HCT116 (cell line): ENCODE data around the gene CAPNS1. TPM values are rescaled to one million over a fixed set of nuclear protein-coding genes. Genes with fewer than 3 reads are reported as not detected.

Source experiments
- ATAC-seq: fragments of 200-7000 bp; cut with Tn5 transposase; 2 replicates; pipeline ENCODE4 v1.9.1; 2020; ENCODE audit warnings: mild to moderate bottlenecking, moderate library complexity
- BruUV-seq: library from RNA; stranded (reverse); fragments of 400-500 nt; replicated peaks from 2 replicates; lab custom pipeline; 2021; lab: Mats Ljungman, UMichigan
- CTCF ChIA-PET: fragments of 300-600 bp; sonication (Branson Sonifier 250); formaldehyde crosslinking; loops from one replicate; lab custom pipeline; 2021; ENCODE audit warnings: antibody characterized with exemption; lab: Charles Lee
- POLR2A ChIA-PET: fragments of 300-600, 350-600 bp; sonication (Branson Sonifier 250); formaldehyde crosslinking; loops from one replicate; lab custom pipeline; 2021; ENCODE audit warnings: antibody characterized with exemption; lab: Charles Lee
- RAD21 ChIA-PET, 2 experiments: fragments of 300-600 bp; sonication (Branson Sonifier 250); formaldehyde crosslinking; loops; one replicate each; lab custom pipeline; 2023; ENCODE audit warnings: low total read pairs in 2 of 2; ENCODE audit not compliant: uncharacterized antibody in 2 of 2, unreplicated experiment in 2 of 2, low non-redundant PET in 1 of 2; lab: Charles Lee
- DNase-seq: peaks from one replicate; pipeline ENCODE4 v3.0.0-alpha.2; 2010; ENCODE audit warnings: low read depth, low spot score
- H2AFZ ChIP-seq: fragments of 200-600 bp; shearing (Covaris generic), sonication (generic); 2 replicates; pipeline ENCODE4 v1.6.1; 2017; ENCODE audit warnings: low read depth, mixed run types, mixed read lengths, antibody characterized with exemption, low read length; ENCODE audit not compliant: poor library complexity, severe bottlenecking
- H3K27ac ChIP-seq: 2 replicates; pipeline ENCODE4 v1.5.1; 2012; ENCODE audit warnings: low read depth, low read length
- H3K27me3 ChIP-seq: fragments of 200-600 bp; sonication (generic); 2 replicates; pipeline ENCODE4 v1.6.1; 2016; ENCODE audit warnings: mixed run types, low read length, mixed read lengths; ENCODE audit not compliant: insufficient read depth
- H3K36me3 ChIP-seq, 2 experiments: fragments of 200-500 bp in 1 of 2; fragments of 200-600 bp in 1 of 2; sonication (Bioruptor generic) in 1 of 2; sonication (generic) in 1 of 2; 2 replicates each; pipeline versions ENCODE4 v1.5.1 to v1.6.1; 2014 to 2016; ENCODE audit warnings: low read length in 2 of 2, inconsistent platforms in 1 of 2, mixed read lengths in 1 of 2, mixed run types in 1 of 2; ENCODE audit not compliant: insufficient read depth in 2 of 2, control insufficient read depth in 1 of 2
- H3K4me1 ChIP-seq, 2 experiments: fragments of 200-600 bp in 1 of 2; sonication (generic) in 1 of 2; 2 replicates each; pipeline versions ENCODE4 v1.5.1 to v1.6.1; 2012 to 2017; ENCODE audit warnings: low read length in 2 of 2, inconsistent platforms in 1 of 2, mild to moderate bottlenecking in 1 of 2, mixed read lengths in 1 of 2, mixed run types in 1 of 2, moderate library complexity in 1 of 2; ENCODE audit not compliant: insufficient read depth in 2 of 2, control insufficient read depth in 1 of 2
- H3K4me2 ChIP-seq: fragments of 200-600 bp; sonication (generic); 2 replicates; pipeline ENCODE4 v1.6.1; 2017; ENCODE audit warnings: mixed run types, low read length, mixed read lengths
- H3K4me3 ChIP-seq, 2 experiments: fragments of 200-600 bp in 1 of 2; sonication (generic) in 1 of 2; replicated peaks in 1 of 2; 2 replicates each; pipeline ENCODE4 v1.5.1; 2011 to 2016; ENCODE audit warnings: low read length in 2 of 2, control low read depth in 1 of 2, low read depth in 1 of 2, mild to moderate bottlenecking in 1 of 2, mixed read lengths in 1 of 2, mixed run types in 1 of 2
- H3K79me2 ChIP-seq: fragments of 200-600 bp; sonication (generic); 2 replicates; pipeline ENCODE4 v1.6.1; 2017; ENCODE audit warnings: mild to moderate bottlenecking, mixed run types, low read length, moderate library complexity, mixed read lengths; ENCODE audit not compliant: insufficient read depth
- H3K9ac ChIP-seq: fragments of 200-600 bp; sonication (generic); 2 replicates; pipeline ENCODE4 v1.6.1; 2016; ENCODE audit warnings: low read length, mixed read lengths
- H3K9me2 ChIP-seq: fragments of 200-600 bp; sonication (generic), shearing (Covaris generic); 2 replicates; pipeline ENCODE4 v1.6.1; 2017; ENCODE audit warnings: mixed run types, mild to moderate bottlenecking, moderate library complexity; ENCODE audit not compliant: insufficient read depth
- H3K9me3 ChIP-seq, 2 experiments: fragments of 200-500 bp in 1 of 2; fragments of 200-600 bp in 1 of 2; sonication (Bioruptor generic) in 1 of 2; sonication (generic) in 1 of 2; 2 replicates each; pipeline ENCODE4 v1.6.1; 2014 to 2017; ENCODE audit warnings: low read length in 2 of 2, mixed read lengths in 2 of 2, inconsistent platforms in 1 of 2, low read depth in 1 of 2, mild to moderate bottlenecking in 1 of 2, mixed run types in 1 of 2, moderate library complexity in 1 of 2; ENCODE audit not compliant: control insufficient read depth in 1 of 2, insufficient read depth in 1 of 2
- H4K20me1 ChIP-seq: fragments of 200-600 bp; sonication (generic), shearing (Covaris generic); 2 replicates; pipeline ENCODE4 v1.6.1; 2017; ENCODE audit warnings: mixed run types, mild to moderate bottlenecking, moderate library complexity; ENCODE audit not compliant: insufficient read depth
- CBX3 ChIP-seq: IDR thresholded peaks from 2 replicates; pipeline ENCODE4 v1.6.1; 2012; ENCODE audit warnings: low read depth
- POLR2A ChIP-seq: IDR thresholded peaks from 2 replicates; pipeline ENCODE4 v1.7.0; 2011; ENCODE audit warnings: borderline replicate concordance; ENCODE audit not compliant: insufficient read depth, insufficient read length; ENCODE audit errors: extremely low read depth
- TCF7L2 ChIP-seq: IDR thresholded peaks from 2 replicates; pipeline ENCODE4 v1.7.0; 2011; ENCODE audit warnings: borderline replicate concordance, inconsistent platforms; ENCODE audit not compliant: insufficient read depth, insufficient read length; ENCODE audit errors: extremely low read depth
- ZFX ChIP-seq: fragments of 450-650 bp; IDR thresholded peaks from 2 replicates; pipeline ENCODE4 v1.6.1; 2017
- ZNF274 ChIP-seq: fragments of 200-500 bp; sonication (Bioruptor generic); IDR thresholded peaks from 2 replicates; pipeline ENCODE4 v1.6.1; 2014; ENCODE audit warnings: mild to moderate bottlenecking, low read depth, low read length, inconsistent platforms
- intact Hi-C: fragments of 100-400 bp; cut with micrococcal nuclease; formaldehyde crosslinking; loops from 2 replicates; pipeline ENCODE4 v1.10.0; 2022
- total RNA-seq: library from RNA; stranded (reverse); gene quantifications from one replicate; pipeline ENCODE4 v1.2.1, GENCODE V29; 2021; ENCODE audit not compliant: unreplicated experiment
- TF ChIP-seq, protein P1 (sequence below), 3 experiments: fragments of 200-600 bp in 1 of 3; sonication (generic) in 1 of 3; IDR thresholded peaks in 2 of 3; conservative IDR thresholded peaks in 1 of 3; 2 replicates each; pipeline ENCODE4 v1.5.1; 2012 to 2017; ENCODE audit warnings: low read depth in 2 of 3, low read length in 2 of 3, antibody characterized with exemption in 1 of 3, borderline replicate concordance in 1 of 3, control low read depth in 1 of 3, mild to moderate bottlenecking in 1 of 3, mixed read lengths in 1 of 3, mixed run types in 1 of 3, moderate library complexity in 1 of 3; ENCODE audit not compliant: insufficient read depth in 1 of 3

The CAPNS1 gene
- total RNA-seq, 1 experiment from 2014 or later = 621 TPM

- H3K79me2 ChIP-seq = no peaks in the 10 kb centered on the region
- H3K36me3 ChIP-seq = peaks cover 10 to 28% of the 10 kb centered on the region in 2 experiments; a peak in 3 of 4 replicates
- no peaks in the 10 kb centered on the region for H3K27me3 ChIP-seq
- no peak overlapping the region for H3K4me3 ChIP-seq
- RAD21 ChIA-PET = no interaction called here
- intact Hi-C loops = no loop called here
- CTCF ChIA-PET = no interaction called here
- H3K9me2 ChIP-seq = no peaks in the 10 kb centered on the region
- no peak overlapping the region for H3K4me2 ChIP-seq
- POLR2A ChIA-PET = no interaction called here
- no peaks in the 10 kb centered on the region for H3K9me3 ChIP-seq
- no peak overlapping the region for H3K27ac ChIP-seq
- no peak overlapping the region for H3K9ac ChIP-seq
- DNase-seq (no peak), ATAC-seq (no peak)
- H4K20me1 ChIP-seq = no peaks in the 10 kb centered on the region
- no TSS peak for BruUV-seq
- no peak overlapping the region for H2AFZ ChIP-seq
- peaks cover 0 to 13% of the 10 kb centered on the region in 2 experiments; a peak in 2 of 4 replicates for H3K4me1 ChIP-seq
- no peak for TF ChIP-seq CBX3
- no peak for TF ChIP-seq ZFX
- TF ChIP-seq, protein P1, sequence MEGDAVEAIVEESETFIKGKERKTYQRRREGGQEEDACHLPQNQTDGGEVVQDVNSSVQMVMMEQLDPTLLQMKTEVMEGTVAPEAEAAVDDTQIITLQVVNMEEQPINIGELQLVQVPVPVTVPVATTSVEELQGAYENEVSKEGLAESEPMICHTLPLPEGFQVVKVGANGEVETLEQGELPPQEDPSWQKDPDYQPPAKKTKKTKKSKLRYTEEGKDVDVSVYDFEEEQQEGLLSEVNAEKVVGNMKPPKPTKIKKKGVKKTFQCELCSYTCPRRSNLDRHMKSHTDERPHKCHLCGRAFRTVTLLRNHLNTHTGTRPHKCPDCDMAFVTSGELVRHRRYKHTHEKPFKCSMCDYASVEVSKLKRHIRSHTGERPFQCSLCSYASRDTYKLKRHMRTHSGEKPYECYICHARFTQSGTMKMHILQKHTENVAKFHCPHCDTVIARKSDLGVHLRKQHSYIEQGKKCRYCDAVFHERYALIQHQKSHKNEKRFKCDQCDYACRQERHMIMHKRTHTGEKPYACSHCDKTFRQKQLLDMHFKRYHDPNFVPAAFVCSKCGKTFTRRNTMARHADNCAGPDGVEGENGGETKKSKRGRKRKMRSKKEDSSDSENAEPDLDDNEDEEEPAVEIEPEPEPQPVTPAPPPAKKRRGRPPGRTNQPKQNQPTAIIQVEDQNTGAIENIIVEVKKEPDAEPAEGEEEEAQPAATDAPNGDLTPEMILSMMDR (IDR thresholded peaks at IDR 0.05 in 2 of 3, conservative IDR thresholded peaks at IDR 0.05 in 1 of 3; ENCODE audit: borderline replicate concordance in 1 of 3, insufficient read depth in 1 of 3, low read depth in 2 of 3, low read length in 2 of 3) = no peak
Measured at GRCh38 chr19:36106991-36107390, 32.9 kb upstream of the CAPNS1 start.

GRCh38 chr19:36108684-36109083, 31.2 kb upstream of the CAPNS1 start:
- RAD21 ChIA-PET = no interaction called here
- POLR2A ChIA-PET = no interaction called here
- intact Hi-C loops = no loop called here
- Histone ChIP-seq H3K9me2 (no peaks in the 10 kb centered on the region), H3K36me3 (peaks cover 14 to 24% of the 10 kb centered on the region in 2 experiments; a peak in 3 of 4 replicates)
- no TSS peak for BruUV-seq
- DNase-seq = no peak
- no peak for TF ChIP-seq ZNF274
- TF ChIP-seq TCF7L2 = no peak
- no peak for TF ChIP-seq POLR2A
- no peak for TF ChIP-seq CBX3
- TF ChIP-seq, all 23 proteins: peak for 0
- Histone ChIP-seq H3K79me2 (peaks cover 11% of the 10 kb centered on the region), H3K4me3 (no peak overlapping the region), H3K9ac (no peak overlapping the region), H3K4me1 (peaks cover 0 to 14% of the 10 kb centered on the region in 2 experiments; a peak in 2 of 4 replicates), H4K20me1 (no peaks in the 10 kb centered on the region), H2AFZ (no peak overlapping the region), H3K9me3 (no peaks in the 10 kb centered on the region), H3K4me2 (no peak overlapping the region), H3K27ac (no peak overlapping the region), H3K27me3 (no peaks in the 10 kb centered on the region)
- no peak for ATAC-seq
- CTCF ChIA-PET = no interaction called here
